Pons (tissue), 1 donor: Measurements from ENCODE around the gene PRDM16.
A peak's percentile ranks its signal among the peaks of the same experiment; 100 is the strongest.

Source experiments
- DNase-seq: peaks from one replicate; pipeline ENCODE4 v3.0.0-alpha.2; 2016; ENCODE audit warnings: low spot score

The PRDM16 gene

DNA sequence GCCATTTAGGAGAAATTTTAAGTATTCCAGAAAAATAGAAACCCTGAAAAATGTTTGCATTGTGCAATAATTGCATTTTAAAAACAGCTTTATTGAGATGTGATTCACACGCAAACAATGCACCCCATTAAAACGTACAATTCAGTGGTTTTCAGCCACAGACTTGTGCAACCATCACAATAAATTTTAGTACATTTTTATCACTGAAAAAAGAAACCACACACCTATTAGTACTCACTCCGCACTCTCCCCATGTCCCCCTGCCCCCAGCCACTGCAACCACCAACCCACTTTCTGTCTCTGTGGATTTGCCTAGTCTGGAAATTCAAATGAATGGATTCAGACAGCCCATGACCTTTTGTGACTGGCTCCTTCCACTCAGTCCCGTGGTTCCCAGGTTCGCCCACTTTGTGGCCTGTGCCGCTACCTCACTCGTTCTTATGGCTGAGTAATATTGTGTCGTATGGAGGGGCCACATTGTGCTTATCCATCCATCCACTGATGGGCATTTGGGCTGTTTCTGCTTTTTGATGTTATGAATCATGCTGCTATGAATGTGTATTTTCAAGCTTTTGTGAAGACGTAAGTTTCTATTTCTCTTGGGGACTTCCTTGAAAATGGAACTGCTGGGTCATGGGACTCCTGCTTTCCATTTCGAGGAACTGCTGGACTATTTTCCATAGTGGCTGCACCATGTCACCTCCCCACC, 237.7 kb downstream of the PRDM16 start:
- no peak for DNase-seq

DNA sequence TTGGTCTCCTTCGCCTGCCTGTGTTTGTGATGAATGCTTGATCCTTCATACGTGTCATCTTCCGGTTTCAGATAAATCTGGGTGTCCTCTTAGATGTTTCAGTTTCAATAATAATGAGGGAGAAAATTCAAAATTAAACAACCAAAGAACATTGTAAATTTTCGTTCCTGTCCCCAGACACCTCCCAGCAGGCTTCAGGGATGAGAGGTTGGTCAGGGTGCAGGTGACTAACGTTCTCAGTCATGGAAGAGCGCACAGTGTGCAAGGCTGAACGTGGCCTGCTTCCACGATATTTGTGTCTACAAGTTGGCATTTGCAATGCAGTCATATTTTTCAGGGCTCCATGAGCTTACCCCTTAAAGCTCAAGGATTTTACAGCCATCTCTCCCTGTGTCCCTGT, 238.4 kb downstream of the PRDM16 start:
- DNase-seq, result no peak

DNA sequence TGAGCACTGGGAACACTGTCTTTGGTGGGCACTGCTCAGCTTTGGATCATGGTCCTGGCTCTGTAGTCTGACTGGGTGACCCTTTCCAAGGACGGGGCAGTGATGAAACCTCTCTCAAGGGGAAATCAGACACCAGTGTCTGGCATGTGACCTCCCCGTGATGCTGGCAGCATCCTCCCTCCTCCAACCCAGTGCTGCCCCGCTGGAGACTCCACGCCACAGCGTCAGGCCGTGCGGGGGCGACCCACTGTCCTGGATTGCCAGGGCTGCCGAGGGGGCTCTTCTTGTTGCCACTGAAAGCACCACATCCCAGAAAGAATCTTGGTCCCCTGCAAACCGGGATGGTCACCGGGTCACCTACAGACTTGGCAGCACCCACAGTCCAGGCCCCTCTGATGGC, 239.1 kb downstream of the PRDM16 start:
- DNase-seq, result no peak

DNA sequence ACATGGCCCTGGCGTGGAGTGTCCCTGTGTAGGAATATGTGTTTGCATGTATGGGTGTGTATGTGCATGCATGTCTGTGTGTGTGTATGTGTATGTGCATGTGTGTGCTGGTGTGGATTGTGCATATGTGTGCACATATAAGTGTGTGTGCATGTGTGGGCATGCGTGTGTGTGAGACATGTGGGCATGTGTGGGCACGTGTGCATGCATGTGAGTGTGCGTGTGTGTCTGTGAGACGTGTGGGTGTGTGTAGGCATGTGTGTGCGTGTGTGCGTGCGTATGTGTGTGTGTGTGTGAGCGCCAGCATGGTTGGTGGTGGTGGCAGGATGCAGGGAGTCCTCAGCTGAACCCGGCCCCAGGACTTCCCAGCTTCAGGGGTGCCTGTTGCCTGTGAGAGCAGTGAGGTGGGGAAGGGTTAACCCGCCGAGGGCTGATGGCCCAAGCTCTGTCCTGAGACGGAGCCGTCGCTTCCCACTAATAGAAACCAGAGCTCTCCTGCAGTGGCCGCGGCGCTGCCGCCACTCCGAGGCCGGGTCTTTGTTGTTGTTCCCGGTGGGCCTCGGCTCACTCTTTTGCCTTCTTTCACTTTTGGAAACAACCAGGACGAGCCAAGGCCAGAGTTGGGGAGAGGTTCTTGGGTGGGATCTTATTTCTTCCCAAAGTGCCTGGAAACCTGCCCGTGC, 241.9 kb downstream of the PRDM16 start:
- DNase-seq, result no peak

DNA sequence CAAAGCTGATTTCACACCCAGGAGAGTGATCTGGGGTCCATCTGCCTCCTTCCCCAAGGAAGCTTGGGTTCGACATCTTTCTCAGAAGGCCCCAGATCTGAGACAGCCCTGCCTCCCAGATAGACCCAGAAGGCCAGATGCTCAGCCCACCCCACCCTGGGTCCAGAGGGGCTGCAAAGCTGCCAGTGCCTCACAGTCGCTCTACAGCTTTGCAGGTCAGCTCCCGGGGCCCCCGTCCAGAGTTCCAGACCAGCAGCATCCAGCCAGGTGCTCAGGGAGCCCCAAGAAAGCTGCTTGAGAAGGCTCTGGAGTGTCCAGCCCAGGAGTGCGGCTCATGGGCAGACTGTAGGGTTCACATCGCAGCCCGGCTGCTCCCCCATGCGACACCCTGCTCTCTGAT, 242.7 kb downstream of the PRDM16 start:
- no peak for DNase-seq

DNA sequence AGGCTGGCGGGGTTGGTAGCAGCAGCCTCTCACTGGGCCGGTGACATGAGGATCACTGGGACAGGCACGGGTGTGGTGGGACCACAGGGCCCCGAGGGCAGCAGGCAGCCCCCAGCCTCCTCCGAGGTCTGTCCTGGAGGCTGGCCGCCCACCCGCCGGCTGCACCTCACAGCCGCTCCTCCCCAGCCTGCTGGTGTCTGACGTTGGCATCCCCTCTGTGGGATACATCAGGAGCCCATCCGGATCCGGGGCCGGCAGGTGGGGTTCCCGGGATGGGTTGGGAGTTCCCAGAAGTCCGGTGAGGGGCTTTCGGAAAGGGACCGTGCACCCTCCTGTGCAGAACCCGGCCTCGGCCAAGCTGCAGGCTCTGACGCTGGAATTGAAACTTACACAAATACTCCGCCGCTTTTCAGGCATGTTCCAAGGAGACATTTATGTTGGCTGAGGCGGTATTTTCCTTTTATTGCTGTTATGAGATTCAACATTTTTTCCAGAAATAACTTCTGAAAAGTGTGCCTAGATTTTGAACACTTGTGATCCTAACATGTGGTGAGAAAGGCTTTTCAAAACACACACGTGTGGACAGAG, 243.4 kb downstream of the PRDM16 start:
- no peak for DNase-seq

DNA sequence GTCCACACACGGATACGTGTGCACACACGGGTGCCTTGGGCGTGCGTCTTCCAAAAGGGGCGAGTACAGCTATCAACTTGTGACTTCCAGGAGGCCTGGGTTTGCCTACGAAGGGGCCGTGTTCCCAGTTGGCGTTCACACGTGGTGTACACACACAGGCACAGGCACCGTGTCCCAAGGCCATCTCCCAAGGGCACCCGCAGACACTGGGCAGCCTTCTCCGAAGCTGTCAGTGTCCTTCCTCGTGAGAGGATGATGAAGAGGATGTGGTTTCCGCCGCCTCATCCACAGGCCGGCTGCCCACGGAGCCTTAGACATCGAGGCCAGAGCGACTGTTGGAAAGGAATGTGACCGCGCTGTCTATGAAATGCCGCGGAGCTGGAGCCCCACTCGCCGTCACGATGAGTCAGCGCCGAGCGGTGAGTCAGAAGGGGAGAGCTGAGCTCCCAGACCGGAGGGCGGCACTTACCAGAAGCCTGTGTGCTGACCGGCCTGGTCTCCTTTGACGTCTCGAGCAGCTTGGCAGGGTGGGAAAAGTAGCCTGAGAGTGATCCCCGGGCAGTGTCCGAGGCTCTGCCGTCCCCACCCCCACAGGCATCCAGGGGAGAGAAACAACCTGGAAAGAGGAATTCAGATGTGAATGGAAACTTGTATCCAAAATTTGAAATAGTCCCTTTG, 244.0 kb downstream of the PRDM16 start:
- no peak for DNase-seq

DNA sequence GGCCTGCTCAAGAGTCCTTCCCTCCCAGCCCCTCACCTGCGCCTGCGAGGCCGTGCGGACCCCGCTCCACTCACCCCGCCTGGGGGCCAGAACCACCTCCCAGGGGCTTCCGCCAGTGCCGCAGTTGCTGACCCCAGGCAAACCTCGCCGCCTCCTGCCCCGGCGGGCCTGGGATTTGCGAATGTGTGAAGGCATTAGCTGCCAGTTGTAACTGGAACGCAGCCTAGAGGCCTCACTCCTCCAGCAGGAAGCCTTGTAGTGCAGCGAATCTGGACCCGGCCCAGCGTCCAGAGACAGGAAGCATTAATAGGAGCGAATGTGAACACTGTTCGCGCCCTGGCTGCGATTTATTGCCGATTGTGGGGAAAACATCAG, 244.6 kb downstream of the PRDM16 start:
- peak; percentile 75 for DNase-seq

DNA sequence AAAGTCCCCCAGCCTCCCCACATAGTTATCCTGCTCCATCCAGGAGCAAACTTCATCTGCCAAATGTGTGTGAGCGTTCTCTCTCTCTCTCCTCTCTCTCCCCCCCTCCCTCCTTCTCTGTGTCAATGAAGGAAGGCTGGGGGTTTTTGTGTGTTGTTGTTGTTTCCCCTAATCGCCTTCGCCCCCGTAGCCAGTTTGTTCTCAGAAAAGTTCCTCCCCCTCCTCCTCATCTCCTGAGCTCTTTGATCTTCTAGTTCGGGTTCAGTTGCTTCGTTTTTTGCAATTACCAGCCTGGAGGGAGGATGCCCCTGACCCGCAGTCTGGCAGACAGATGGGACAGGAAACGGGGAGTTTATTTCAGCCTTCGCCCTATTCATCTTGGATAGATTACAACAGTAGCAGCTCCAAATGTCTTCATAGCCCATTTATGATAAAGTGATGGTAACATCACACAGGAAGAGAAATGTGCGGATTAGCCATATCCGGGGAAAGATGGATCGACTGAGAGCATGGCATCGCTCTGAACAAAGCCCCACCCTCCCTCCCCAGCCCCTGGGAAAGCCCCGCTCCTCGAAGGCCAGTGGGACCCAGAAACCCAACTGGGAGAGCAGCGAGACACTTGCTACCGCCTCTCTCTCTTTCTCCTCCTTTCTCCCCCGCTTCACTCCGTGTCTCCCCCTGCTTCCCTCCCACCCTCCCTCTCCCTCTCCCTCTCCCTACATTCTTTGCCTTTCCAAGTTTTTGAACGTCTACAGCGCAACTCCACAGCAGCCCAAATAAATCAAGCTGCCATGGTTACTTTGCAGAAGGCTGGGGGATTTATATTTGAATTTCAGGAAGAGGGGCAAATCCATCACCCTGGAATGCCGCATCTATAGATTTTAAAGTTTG, 245.7 kb downstream of the PRDM16 start:
- DNase-seq, result no peak

DNA sequence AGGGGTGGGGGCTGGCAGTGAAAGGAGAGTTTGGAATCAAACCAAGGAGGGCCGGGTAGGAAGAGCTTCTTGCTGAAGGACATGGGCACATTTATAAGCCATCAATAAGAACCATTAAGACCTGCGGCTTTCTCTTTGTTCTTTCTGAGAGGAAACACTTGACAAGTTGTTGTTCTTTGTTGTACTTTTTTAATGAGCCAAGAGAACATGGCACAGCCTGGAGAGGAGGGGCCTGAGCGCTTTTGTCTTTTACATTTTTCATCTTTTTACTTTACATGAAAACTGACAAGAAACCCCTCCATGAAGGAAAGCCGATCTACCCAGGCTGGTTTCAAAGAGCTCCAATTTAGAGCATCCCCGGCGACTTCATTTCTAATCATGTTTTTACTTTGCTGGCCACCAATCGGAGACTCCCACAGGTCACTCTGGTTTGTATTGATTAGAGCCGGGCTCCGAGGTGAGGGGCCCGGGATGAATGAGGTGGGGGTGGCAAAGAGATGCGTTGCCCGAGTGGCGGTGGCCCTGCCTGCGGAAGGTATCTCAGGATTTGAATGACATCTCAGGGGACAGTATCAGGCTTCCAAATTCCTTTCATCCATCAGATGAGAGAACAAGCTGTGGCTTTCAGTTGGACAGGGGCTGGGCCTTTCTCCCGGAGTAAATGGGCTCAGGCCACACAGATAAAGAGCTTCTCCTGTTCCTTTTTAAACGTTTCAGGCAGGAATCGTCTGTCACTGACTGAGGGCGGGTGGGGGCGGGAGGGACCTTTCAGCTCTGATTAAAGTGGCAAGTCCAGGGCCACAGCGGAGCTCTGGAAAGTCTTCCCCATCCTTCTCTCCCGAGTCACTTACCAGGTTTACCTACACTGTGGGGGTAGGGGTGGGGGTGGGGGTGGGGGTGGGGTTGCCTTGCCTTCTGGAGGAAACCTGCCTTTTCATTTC, 246.7 kb downstream of the PRDM16 start:
- no peak for DNase-seq

DNA sequence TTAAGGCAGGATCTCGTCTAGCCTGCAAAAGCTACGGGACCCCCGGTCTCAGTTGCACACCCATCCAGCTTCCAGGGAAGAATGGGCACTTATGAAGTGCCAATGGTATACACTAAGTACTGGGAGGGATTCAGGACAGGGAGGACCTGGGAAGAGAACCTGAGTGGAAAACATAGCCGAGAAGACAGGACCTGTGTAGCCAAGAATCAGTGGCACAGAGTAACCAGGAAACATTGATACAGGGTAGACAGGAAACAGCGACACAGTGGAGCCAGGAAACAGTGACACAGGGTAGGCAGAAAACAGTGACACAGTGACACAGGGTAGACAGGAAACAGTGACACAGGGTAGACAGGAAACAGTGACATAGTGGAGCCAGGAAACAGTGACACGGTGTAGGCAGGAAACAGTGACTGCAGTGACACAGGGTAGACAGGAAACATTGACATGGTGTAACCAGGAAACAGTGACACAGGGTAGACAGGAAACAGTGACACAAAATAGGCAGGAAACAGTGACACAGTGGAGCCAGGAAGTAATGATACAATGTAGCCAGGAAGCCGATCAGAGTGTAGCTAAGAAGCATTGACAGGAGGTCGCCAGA, 247.4 kb downstream of the PRDM16 start:
- no peak for DNase-seq

DNA sequence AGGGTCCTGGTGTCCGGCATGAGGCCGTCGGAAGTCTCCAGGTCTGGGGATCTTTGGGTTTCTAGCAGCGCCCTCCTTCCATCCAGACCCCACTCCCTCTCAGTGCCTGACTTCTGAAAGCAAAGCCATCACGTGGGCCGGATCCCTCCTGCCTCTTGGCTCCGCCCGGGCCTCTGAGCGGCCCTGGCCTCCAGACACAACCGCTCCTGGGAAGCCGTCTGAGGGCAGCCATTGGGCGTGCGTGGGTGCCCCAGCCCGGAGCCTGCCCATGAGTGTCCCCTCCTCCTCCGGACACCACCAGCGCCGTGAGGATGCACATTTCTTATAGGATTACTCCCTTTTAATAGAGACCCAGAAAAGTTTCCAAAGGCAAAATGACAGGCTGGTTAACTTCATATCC, 248.5 kb downstream of the PRDM16 start:
- DNase-seq, result no peak

DNA sequence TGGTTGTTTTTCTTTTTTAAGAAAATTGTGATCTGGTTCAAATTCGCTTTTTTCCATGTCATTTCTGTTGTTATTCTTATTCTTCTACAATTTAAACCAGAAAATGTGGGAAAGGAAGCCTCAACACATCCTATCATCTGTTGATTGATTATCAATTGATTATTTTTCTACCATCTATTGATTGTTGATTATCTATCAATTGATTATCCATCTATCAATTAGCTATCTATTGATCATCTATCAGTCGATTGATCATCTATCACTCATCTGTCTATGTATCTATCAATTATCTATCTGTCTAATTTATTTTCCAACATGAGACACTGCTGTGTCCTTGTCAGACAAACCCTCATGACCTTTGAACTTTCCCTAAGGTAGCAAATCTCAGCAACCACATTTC, 249.3 kb downstream of the PRDM16 start:
- no peak for DNase-seq

DNA sequence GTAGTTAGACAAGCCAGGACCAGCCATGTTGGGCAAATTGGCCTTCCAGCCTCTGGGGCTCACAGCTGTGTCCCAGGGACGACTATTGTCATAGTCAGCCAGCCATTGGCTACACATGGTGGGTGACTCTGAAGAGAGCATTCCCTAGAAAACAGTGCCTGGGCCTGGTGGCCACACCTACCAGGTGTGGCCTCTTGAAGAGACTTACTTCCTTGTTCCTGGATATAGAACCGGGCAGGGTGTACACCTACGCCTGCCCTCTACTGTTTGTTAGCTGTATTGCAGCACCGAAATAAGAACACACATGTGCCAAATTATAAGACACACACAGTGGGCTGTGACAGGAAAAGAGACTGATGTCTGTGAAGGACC, 250.9 kb downstream of the PRDM16 start:
- peak; percentile 34 for DNase-seq

DNA sequence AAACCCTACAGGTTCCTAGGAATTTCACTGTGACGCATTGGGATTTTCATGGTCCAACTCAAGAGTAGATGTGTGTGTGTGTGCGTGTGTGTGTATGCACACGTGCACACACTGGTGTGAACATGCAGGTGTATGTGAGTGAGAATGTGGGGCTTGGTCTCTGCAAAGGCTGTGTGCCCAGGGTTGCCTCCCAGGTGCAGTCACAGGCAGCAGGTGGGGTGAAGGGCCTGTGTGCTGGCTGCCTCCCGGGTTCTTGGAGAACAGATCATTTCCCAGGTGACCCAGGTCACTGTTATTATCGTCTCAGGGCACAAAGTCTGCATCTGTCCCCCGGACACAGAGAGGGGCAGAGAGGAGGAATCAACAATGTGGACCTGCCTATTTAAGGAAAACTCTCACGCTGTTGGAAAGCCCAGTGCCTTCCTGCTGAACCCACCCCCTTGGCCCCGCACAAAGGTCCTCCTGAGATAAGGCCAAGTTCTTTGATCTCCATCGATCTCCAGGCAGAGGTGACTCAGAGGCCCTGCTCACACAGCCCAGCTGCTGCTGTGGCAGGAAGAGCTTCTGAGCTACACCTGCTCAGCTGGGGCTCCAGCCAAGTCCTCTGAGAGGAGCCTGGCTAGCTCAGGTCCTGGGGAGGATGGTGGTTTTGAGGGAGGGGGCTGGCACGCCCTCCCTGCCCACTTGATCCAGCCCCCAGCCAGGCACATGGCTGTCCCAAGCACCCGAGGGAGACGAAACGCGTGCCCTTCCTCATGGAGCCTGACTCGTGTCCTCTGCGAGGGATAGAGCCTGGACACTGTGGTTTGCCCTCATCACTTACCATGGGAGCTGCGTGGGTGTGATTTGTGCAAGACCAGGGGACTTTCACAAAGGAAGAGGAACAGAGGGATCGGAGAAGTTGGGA, 251.5 kb downstream of the PRDM16 start:
- no peak for DNase-seq

DNA sequence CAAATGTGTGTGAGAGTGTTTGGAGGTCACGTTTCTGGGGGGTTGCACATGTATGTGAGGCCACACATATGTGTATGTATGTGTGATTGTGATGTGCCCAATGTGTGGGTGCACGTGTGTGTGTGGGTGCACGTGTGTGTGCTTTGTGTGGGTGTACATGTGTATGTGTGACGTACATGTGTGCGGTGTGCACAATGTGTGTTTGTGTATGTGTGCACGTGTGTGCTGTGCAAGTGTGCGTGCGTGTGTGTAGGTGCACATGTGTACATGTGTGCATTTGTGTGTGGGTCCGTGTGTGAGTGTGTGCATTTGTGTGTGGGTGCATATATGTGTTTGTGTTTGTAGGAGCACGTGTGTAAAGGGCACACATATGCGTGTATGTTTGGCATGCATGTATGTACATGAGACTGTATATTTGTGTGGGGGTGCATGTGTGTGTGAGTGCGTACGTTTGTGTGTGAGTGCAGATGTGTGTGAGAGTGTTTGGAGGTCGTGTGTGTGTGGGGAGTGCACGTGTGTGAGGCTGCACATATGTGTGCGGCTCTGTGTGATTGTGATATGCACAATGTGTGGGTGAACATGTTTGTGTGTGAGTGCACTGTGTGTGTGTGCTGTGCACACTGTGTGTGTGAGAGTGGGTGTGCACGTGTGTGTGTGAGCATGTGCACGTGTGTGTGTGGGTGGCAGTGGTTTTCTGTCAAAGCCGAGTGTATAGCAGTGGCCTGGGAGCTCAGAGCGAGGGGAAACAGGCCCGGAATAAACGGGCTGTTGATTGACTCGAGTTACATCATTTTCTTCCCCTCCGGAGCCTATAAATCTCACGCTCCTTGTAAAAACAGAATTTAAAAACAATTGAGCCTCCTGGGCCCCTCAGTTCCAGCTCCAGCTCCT, 252.8 kb downstream of the PRDM16 start:
- DNase-seq, result no peak

DNA sequence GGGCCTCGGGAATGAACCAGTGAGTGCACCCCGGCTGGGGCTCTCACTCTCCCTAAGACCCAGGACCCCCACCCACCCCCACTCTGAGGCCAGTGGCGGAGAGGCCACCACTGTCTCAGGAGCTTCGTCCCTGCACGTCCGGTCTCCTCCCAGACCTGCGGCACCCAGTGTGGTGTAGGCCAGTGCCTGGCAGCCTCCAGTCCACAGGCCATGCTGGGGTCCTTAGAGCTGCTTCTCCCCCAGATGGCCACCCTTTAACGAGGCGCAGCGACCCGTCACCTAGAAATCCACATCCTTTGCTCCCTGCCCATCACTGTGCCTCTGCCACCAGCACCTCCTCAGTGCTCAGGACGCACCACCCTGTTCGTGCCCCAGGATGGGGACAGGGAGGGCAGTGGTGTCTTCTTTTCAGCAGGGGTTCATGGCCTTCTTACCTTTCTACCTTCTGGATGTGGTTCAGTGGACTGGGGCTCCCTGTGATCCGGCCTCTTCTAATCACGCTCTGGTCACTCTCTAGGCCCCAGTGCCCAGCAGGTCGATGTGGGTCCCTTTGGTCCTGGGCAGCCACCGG, 253.5 kb downstream of the PRDM16 start:
- DNase-seq, result no peak
